NCI-H1105 treated with DMSO at 0.1 percent for 48 hours (cell line): ENCODE data around the gene GPNMB.
"Not testable (repeated sequence)": the region's sequence is repeated elsewhere in the genome, so short reads cannot be mapped to it uniquely, and the experiment has no call there.

Source experiments
- DNase-seq: peaks from one replicate; lab custom pipeline; 2025; lab: John Stamatoyannopoulos, UW

GPNMB gene

GRCh38 chr7:23246555-23246954, at the start of gene GPNMB:
GPNMB (plus strand) TSS chr7:23246775; CDS start chr7:23246858, 83 bp downstream.
- DNase-seq, result no peak

GRCh38 chr7:23197745-23198144, 48.8 kb upstream of the GPNMB start:
- DNase-seq, result not testable (repeated sequence)

- no peak for DNase-seq
Observed at GRCh38 chr7:23200331-23200730, 46.2 kb upstream of the GPNMB start.

GRCh38 chr7:23204241-23204640, 42.3 kb upstream of the GPNMB start:
- no peak for DNase-seq

- peak; percentile 32 for DNase-seq
Observed at GRCh38 chr7:23205577-23205908, 41.0 kb upstream of the GPNMB start.

GRCh38 chr7:23205909-23206767, 40.4 kb upstream of the GPNMB start:
- DNase-seq, result peak; percentile 44

- DNase-seq, result peak; percentile 20
Observed at GRCh38 chr7:23207021-23207420, 39.6 kb upstream of the GPNMB start.

GRCh38 chr7:23207884-23208283, 38.7 kb upstream of the GPNMB start:
- DNase-seq, result no peak

GRCh38 chr7:23208316-23208715, 38.3 kb upstream of the GPNMB start:
- no peak for DNase-seq

GRCh38 chr7:23210506-23210905, 36.1 kb upstream of the GPNMB start:
- no peak for DNase-seq

- no peak for DNase-seq
Observed at GRCh38 chr7:23211589-23211988, 35.0 kb upstream of the GPNMB start.

GRCh38 chr7:23212395-23212794, 34.2 kb upstream of the GPNMB start:
- no peak for DNase-seq

- no peak for DNase-seq
Observed at GRCh38 chr7:23212841-23213240, 33.7 kb upstream of the GPNMB start.

GRCh38 chr7:23213755-23214154, 32.8 kb upstream of the GPNMB start:
- DNase-seq, result no peak

GRCh38 chr7:23214423-23214822, 32.2 kb upstream of the GPNMB start:
- no peak for DNase-seq

- no peak for DNase-seq
Observed at GRCh38 chr7:23214938-23215337, 31.6 kb upstream of the GPNMB start.

GRCh38 chr7:23216021-23216420, 30.6 kb upstream of the GPNMB start:
- no peak for DNase-seq

- no peak for DNase-seq
Observed at GRCh38 chr7:23218196-23218595, 28.4 kb upstream of the GPNMB start.

- no peak for DNase-seq
Observed at GRCh38 chr7:23220690-23221305, 25.8 kb upstream of the GPNMB start.

GRCh38 chr7:23222439-23223030, 24.0 kb upstream of the GPNMB start:
- no peak for DNase-seq

- not testable (repeated sequence) for DNase-seq
Observed at GRCh38 chr7:23224364-23224763, 22.2 kb upstream of the GPNMB start.

- no peak for DNase-seq
Observed at GRCh38 chr7:23226844-23227450, 19.6 kb upstream of the GPNMB start.

- no peak for DNase-seq
Observed at GRCh38 chr7:23228412-23228811, 18.2 kb upstream of the GPNMB start.
